Activated CD4-positive, CD25-positive, alpha-beta regulatory T cell treated with anti-CD3 and anti-CD28 coated beads, Interleukin-2, amount 50 U/mL, for 72 hours (primary cell): Measurements from ENCODE around the gene GNG13.
"Not testable (repeated sequence)": the region's sequence is repeated elsewhere in the genome, so short reads cannot be mapped to it uniquely, and the experiment has no call there.

Source experiments
- DNase-seq: peaks from one replicate; pipeline ENCODE4 v3.0.0; 2021

GNG13 gene

DNA sequence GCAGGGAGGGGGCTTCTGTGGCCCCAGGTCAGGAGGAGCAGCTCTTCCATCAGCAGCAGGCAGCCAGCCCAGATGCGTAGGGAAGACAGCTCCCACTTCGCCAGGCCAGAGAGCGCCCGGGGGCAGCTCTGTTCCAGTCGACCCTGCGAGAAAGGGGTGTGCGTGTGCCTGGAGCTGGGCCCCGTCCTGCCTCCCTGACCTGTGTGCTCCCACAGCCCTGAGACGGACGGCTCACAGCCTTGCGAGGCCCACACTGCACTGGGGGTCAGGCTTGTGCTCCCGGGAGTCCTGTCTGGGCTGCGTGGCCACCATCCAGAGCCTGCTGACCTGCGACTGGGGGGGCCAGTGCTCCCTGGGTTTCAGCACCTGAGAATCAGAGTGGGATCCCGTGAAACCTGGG is 40.5 kb downstream of the GNG13 start:
- DNase-seq = no peak

DNA sequence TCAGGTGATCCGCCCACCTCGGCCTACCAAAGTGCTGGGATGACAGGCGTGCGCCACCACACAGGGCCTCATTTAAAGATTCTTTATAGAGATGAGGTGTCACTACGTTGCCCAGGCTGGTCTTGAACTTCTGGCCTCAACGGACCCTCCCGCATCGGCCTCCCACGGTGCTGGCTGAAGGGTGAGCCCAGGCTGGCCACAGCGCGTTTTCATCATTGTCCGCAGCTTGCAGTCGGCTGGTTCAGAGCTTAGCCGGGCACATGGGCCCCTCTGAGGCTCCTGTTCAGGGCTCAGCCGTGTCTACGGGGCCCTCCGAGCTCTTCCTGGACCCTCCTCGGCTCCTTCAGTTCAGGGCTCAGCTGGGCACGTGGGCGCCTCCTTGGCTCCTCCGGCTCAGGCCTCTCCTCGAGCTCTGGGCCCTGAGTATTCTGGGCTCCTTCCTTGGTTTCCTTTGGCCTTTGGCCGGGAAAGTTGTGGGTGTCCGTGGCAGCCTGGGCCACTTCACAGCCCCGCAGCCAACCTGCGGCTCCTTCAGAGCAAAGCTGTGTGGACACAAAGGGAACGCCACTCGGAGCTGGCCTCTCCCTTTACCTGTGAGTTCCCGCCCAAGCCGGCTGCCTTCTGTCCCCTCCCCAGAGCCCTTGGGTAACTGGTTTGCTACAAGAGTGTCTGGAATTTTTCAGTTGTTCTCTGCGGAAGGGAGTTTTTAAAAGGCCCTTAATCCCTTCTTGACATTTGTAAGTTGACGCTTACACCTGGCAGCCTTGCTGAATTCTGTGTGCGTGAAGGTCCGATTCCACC is 41.2 kb downstream of the GNG13 start:
- DNase-seq = no peak

DNA sequence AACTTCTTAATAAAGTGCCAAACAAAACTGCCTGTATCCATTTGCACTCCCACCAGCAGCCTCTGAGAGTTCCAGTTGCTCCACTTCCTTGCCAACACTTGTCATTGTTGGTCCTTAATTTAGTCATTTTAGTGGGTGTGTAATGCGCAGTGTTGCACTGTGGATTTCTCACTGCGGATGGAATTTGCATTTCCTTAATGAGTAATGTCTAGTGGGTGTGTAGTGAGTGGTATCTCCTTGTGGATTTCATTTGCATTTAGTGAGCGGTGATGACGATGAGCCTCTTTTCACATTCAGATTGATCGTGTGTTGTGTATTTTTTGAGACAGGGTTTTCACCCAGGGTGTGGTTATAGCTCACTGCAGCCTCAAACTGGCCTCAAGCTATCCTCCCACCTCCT is 44.1 kb downstream of the GNG13 start:
- DNase-seq = no peak

DNA sequence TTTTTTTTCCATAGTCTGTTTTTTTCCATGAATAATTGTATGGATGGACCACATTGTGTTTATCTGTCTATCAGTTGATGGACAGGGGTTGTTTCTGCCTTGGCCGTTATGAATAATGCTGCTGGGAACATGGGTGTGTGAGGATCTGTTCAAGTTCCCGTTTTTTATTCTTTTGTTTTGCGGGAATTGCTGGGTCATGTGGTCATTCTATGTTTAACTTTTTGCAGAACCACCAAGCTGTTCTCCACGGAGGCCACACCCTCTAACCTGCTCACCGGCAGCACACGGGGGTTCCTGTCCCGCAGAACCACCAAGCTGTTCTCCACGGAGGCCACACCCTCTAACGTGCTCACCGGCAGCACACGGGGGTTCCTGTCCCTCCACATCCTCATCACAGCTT is 45.9 kb downstream of the GNG13 start:
- no peak for DNase-seq

DNA sequence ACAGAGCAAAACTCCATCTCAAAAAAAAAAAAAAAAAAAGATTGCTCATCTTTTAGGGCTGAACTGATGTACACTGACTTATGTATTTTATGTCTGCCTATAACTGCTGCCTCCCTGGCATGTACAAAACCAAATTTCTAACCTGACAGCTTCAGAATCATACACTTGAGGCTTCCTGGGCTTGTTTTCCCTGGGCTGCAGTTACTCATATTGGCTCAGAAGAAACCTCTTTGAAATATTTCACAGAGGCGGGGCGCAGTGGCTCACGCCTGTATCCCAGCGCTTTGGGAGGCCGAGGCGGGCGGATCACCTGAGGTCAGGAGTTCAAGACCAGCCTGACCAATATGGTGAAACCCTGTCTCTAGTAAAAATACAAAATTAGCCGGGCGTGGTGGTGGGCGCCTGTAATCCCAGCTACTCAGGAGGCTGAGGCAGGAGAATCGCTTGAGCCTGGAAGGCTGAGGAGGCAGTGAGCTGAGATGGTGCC is 46.4 kb downstream of the GNG13 start:
- DNase-seq = not testable (repeated sequence)

DNA sequence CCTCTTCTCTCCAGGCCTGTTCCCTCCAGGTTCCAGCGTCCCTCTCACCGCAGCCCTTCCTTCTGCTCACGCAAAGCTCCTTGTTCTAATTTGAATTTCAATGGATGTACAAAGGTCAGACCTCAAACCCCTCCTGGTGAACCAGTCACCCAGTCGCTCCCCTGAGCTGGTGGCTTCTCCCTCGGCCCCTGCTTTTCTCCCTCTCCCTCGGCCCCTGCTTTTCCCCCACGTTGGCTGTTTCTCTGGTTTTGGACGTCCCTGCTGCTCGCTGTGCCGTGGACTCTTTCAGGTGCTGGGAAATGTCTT is 48.6 kb downstream of the GNG13 start:
- DNase-seq = no peak

DNA sequence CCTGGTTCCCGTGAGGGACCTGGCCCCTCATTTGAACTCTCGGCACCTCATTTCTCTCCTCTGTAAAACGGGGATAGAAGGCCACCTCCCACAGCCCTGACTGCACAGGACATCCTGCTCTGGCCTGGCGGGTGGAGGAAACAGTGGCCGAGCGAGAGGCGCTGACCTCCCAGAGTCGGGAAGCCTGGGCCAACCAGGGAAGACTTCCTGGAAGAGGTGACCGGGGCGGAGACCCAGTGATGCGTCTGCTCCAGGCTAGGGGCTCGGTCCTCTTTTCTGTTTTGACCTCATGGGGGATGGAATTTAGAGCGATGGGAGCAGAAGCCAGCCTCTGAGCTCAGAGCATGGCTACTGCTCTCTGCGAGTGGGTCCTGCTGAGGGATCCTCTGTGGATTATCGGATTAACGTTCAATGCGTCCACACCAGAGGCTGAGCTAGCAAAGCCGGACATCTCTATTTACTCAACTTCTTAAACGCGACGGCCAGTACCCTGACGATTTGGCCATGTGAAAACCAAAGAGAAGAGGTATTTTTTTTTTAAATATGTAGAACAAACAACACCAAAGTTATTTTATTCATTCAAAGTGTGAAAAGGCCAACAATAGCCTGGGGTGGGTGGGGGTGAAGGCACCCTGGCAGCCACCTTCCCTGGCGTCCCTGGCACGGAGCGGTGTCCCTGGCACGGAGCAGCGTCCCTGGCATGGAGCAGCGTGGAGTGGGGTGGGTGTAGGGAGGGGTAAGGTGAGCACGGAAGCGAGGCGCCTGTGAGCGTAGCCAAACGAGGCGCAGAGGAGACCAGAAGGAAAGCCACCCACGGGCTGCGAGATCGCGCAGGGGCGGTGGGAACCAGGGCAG is 49.2 kb downstream of the GNG13 start:
- no peak for DNase-seq

DNA sequence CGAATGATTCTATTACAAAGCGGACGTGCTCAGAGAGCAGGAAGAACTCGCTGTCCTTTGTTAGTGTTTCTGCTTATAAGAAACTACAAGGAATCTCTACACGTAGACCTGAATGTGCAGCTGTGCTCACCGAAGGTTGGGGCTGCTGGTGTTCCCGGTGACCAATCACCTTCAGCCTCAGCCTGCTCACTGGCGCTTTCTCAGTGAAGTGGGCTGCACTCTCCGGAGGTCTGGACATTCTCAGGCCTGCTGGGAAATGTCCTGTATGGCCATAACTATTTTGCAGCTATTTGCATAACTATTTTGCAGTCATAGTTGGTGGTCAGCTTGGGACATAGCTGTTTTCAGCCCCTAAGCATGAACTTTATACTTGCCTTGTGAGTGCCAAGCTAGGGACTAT is 50.0 kb downstream of the GNG13 start:
- DNase-seq = no peak

DNA sequence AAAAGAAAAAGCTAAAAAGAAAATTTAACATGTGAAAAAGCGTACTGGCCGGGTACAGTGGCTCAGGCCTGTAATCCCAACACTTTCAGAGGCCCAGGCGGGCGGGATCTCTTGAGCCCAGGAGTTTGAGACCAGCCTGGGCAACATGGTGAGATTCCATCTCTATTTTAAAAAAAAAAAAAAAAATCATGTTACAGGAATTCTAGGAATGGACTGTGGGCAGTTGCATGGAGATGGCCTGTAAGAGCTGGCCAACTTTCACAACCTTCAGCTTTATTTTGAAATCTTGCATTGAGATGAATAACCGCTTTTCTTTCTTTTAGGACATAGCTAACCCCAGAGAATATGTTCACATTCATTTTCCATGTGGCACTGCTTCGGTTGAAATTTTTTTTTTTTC is 51.5 kb downstream of the GNG13 start:
- no peak for DNase-seq
